Stimulated activated CD4-positive, alpha-beta T cell treated with anti-CD3 and anti-CD28 coated beads, TNF-alpha, amount 100 ng/mL, for 1 hour (primary cell): ENCODE measurements around the gene APP.

Source experiments
- DNase-seq, 3 donors: peaks; one replicate each; pipeline ENCODE4 v3.0.0-alpha.2; 2020; ENCODE audit warnings: low read depth in 3 of 3, low spot score in 1 of 3

APP gene

DNA sequence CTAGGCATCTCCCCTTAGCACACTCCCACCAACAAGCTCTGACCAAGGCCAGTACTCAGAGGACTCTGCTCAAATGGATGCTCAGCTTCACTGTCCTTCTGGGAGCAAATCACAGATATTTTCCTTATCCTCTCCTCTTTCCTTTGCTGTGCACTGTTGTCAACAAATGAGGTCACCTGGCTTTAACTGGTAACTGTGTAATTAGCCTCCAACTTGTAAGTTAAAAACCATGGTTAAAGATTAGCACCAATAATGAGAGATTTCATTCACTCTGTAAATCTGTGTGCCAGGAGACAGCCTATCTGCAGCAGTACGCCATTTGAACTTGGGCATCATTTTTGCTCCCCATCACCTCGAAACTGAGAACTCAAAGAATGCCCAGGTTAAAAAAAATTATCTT, 286.3 kb downstream of the APP start:
- DNase-seq = no peak

- DNase-seq = peak; percentile 2 to 39 (median 11)
These were observed 288.8 kb downstream of the APP start for GRCh38 chr21:25881524-25882376.

GRCh38 chr21:25879203-25879602, 291.4 kb downstream of the APP start:
- DNase-seq = no peak

GRCh38 chr21:25878344-25878743, 292.2 kb downstream of the APP start:
- no peak for DNase-seq

DNA sequence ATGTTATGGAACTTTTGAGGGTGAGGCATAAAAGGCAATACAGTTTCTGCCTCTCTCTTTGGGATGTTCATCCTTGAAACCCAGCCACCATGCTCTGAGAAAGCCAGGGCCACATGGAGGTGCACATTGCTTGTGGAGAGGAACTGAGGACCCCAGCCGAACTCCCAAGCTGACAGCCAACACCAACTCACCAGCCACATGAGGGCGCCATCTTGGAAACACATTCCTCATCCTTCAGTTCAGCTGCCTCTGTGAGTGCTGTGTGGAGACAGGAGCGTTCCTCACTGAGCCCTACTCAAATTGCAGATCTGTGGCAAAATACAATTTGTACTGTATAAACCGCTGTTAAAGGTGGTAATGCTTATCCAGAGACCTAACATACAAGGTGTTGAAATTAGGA, 298.3 kb downstream of the APP start:
- DNase-seq = no peak

DNA sequence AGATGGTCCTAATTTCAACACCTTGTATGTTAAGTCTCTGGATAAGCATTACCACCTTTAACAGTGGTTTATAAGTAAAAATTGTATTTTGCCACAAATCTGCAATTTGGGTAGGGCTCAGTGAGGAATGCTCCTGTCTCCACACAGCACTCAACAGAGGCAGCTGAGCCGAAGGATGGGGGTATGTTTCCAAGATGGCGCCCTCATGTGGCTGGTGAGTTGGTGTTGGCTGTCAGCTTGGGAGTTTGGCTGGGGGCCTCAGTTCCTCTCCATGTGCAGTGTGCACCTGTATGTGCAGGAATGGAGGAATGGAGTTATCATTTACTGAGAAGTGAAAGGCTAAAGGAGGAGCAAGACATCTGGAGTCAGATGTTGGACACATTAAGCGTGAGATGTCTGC, 299.0 kb downstream of the APP start:
- DNase-seq = no peak

- DNase-seq = no peak
These were observed 300.5 kb downstream of the APP start for GRCh38 chr21:25870084-25870483.

DNA sequence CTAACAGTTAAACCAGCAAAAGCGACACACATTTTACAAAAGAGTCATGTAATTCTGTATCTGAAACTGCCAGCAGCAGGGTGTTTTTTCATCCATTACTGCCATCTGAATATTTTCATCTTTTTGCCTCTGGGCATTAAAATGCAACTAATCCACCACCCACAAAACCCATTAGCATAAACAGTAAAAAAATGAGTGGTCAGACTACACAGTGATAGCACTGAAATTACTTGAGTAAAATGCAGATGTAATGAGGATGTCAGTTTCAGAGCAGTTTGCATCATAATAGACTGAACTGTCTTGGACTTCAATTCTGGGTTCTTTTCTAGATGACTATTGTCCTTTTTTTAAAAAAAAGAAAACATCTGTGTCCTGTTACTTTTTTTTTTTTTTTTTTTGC, 303.5 kb downstream of the APP start:
- no peak for DNase-seq

DNA sequence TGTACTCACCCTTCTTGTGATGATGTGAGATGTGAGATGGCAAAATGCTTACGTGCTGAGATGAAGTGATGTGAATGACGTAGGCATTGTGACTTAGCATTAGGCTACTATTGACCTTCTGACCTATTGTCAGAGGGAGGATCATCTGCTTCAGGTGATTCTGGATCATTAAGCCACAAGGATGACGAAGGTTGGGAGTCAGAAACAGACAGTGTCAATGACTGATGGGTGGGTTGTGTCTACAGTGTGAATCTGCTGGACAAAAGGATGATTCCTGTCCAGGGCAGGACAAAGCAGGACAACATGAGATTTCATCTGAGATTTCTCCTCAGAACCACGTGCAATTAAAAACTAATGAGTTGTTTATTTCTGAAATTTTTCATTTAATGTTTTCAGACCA, 306.8 kb downstream of the APP start:
- no peak for DNase-seq

DNA sequence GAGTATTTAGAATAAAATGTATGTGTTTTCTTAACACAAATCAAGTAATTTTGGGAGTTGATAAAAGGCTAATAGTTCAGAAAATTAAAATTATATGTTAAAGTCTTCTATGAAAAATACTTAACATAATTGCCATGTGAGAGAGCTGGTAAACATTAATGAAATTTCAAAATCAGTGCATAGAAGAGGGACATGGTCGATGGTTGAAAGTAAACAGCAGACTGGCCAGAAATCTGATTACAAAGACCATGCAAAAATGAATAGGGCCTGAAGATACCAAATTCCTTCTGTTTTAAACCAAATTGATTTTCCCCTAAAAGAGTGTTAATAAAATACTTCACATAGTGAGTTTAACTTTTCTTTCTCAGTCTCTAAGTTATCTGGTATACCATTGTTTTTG, 307.5 kb downstream of the APP start:
- no peak for DNase-seq

- no peak for DNase-seq
These were observed 308.0 kb downstream of the APP start for GRCh38 chr21:25862596-25862995.

- no peak for DNase-seq
These were observed 308.5 kb downstream of the APP start for GRCh38 chr21:25862112-25862511.

- DNase-seq = no peak
These were observed 311.2 kb downstream of the APP start for GRCh38 chr21:25859235-25859929.

DNA sequence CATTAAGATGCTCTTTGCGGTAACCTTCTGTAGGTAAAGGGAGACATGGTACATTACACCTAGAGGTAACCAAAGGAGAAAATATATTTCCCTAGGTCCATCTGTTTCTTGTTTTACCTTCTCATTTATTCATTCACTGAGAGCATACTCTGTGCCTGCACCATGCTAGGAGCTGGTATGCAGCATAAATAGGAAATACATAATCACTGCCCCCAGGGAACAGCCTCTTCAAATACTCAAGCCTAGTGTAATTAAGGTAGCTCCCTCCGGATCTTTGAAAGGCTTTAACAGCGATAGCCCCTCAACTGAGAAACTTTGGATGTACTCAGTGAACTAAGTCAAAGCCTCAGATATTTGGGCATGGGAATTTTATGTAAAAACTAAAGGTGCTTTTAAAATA, 312.2 kb downstream of the APP start:
- DNase-seq = no peak

GRCh38 chr21:25857308-25858074, 313.1 kb downstream of the APP start:
- no peak for DNase-seq

- DNase-seq = no peak
These were observed 315.0 kb downstream of the APP start for GRCh38 chr21:25855576-25855975.

- DNase-seq = no peak
These were observed 320.3 kb downstream of the APP start for GRCh38 chr21:25850126-25850842.

DNA sequence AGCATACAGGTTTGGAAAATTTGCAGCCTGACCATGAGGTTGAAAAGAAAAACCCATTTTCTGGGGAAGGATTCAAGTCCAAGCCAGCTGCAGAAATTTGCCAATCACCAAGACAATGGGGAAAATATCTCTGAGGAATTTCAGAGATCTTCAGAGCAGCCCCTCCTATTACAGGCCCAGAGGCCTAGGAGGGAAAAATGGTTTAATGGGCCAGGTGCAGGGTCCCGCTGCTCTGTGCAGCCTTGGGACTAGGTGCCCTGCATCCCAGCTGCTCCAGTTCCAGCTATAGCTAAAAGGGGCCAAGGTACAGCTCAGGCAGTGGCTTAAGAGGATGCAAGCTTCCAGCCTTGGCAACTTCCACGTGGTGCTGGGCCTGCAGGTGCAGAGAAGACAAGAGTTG, 322.3 kb downstream of the APP start:
- no peak for DNase-seq

GRCh38 chr21:25845729-25846256, 324.8 kb downstream of the APP start:
- DNase-seq = no peak

- DNase-seq = no peak
These were observed 327.6 kb downstream of the APP start for GRCh38 chr21:25842925-25843324.

GRCh38 chr21:25838809-25839208, 331.8 kb downstream of the APP start:
- DNase-seq = no peak
